Measurements from ENCODE around the gene CCDC6.
"Not testable (repeated sequence)": the region's sequence is repeated elsewhere in the genome, so short reads cannot be mapped to it uniquely, and the experiment has no call there.

Gene CCDC6

GRCh38 chr10:59906417-59907202, at the start of gene CCDC6:
Gene CCDC6 (minus strand): TSS chr10:59906556. CDS start chr10:59906424, 132 bp downstream.
- DNase-seq (ENCODE audit: low spot score): peak; percentile 94

DNA sequence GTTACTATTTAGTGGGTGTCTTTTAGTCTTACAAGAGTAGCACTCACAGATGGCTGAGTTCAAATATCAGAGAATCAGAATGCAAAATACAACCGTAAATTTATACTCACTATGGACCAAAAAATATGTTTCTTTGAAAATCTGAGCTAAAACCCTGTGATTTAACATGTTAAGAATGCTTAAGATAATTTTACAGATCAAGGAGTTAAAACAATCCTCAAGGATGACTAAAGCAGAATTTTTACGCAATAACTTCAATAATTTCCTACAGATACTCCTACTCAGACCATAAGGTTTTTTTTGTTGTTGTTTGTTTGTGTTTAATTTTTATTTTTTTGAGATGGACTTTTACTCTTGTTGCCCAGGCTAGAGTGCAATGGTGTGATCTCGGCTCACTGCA, 47.9 kb upstream of the CCDC6 start:
- DNase-seq (ENCODE audit: low spot score): no peak

DNA sequence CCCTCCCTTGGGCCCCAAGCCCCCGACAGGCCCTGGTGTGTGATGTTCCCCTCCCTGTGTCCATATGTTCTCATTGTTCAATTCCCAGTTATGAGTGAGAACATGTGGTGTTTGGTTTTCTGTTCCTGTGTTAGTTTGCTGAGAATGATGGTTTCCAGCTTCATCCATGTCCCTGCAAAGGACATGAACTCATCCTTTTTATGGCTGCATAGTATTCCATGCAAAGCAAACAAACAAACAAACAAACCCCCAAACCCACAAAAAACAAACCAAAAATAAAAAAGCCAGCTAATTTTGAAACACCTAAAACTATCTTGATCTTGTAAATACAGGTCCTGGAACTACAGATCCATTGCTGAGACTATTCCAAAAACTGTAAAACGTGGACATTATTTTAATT, 47.4 kb upstream of the CCDC6 start:
- not testable (repeated sequence) for DNase-seq (ENCODE audit: low spot score)

- DNase-seq (ENCODE audit: low spot score): no peak
Measured at GRCh38 chr10:59950105-59950504, 43.7 kb upstream of the CCDC6 start.

GRCh38 chr10:59949608-59950007, 43.3 kb upstream of the CCDC6 start:
- DNase-seq (ENCODE audit: low spot score): no peak

DNA sequence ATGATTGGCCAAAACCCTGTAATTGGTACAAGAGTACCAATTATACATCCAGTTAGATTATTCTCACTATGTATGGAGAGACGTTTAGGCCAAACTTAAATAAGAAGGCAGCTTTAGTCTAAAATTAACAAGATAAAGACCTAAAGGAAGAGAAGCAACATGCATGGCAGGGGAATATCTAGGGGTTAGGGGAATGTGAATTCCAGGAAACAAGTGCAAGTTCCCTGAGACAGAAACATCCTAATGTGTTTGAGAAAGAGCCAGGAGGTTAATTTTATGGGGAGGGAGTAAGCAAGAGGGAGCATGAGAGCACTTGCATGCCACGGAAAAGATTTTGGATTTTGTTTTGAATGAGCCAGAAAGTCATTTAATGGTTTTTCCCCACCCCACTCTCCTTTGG, 39.6 kb upstream of the CCDC6 start:
- DNase-seq (ENCODE audit: low spot score): no peak

DNA sequence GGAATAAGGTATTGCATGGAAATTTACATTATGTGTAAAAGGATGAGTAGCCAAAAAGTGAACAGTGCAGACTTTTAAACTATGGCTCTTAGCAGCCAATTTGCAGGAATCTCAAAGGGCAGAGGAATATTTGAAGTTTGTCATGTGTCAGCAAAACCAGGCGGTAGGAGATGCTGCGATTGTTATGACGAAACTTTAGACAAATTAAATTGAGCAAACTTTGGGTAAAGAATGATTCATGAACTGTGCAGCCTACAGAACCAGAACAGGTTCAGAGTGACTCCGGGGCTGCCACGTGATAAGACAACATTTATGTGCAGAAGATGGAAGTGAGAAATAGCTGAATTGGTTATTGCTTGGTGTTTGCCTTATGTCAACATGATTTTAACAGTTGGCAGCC, 39.2 kb upstream of the CCDC6 start:
- no peak for DNase-seq (ENCODE audit: low spot score)

- no peak for DNase-seq (ENCODE audit: low spot score)
Measured at GRCh38 chr10:59944339-59944935, 38.1 kb upstream of the CCDC6 start.

DNA sequence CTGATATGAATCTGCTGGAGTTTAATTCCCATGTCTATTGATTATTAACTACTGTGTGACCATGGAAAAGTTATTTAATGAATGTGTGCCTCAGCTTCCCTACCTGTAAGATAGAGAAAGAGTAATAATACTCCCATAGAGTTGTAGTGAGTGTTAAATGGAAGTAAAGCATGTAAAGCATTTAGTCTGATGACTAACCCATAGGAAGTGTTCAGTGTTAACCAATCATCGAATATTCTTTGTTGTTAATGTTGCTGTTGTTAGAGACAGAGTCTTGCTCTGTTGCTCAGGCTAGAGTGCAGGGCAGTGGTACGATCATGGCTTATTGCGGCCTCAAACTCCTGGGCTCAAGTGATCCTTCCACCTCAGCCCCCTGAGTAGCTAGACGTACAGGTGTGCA, 36.2 kb upstream of the CCDC6 start:
- no peak for DNase-seq (ENCODE audit: low spot score)

GRCh38 chr10:59937720-59938119, 31.4 kb upstream of the CCDC6 start:
- no peak for DNase-seq (ENCODE audit: low spot score)

- no peak for DNase-seq (ENCODE audit: low spot score)
Measured at GRCh38 chr10:59934701-59935100, 28.3 kb upstream of the CCDC6 start.

GRCh38 chr10:59930788-59931521, 24.6 kb upstream of the CCDC6 start:
- not testable (repeated sequence) for DNase-seq (ENCODE audit: low spot score)

DNA sequence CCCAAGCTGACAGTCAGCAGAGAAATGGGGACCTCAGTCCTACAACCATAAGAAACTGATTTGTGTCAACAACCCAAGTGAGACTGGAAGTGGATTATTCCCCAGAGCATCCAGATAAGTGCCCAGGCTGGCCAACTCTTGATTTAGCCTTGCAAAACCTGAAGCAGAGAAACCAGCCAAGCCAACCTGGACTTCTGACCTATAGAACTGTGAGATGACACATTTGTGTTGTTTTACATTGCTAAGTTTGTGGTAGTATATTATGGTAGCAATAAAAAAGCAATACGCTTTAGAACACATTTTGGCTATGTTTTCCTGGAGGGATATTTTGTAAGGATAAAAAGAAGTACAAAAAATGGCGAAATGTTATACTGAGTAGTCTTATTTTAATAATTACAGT, 19.7 kb upstream of the CCDC6 start:
- no peak for DNase-seq (ENCODE audit: low spot score)

GRCh38 chr10:59922907-59923306, 16.6 kb upstream of the CCDC6 start:
- no peak for DNase-seq (ENCODE audit: low spot score)

GRCh38 chr10:59917922-59918321, 11.6 kb upstream of the CCDC6 start:
- DNase-seq (ENCODE audit: low spot score): no peak

- no peak for DNase-seq (ENCODE audit: low spot score)
Measured at GRCh38 chr10:59913547-59914237, 7.3 kb upstream of the CCDC6 start.

DNA sequence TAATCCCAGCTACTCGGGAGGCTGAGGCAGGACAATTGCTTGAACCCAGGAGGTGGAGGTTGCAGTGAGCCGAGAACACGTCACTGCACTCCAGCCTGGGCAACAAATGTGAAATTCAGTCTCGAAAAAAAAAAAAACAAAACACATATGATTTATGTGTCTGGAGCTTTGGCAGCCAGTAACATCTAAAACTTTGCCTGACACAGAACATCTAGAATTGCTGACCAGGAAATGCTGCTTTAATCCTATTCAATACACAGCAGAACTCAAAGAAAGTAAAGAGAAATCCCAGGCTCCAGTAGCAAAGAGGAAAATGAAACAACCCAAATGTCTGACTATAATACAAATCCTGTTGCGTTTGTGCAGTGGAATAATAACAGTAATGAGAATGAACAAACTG, 4.5 kb upstream of the CCDC6 start:
- DNase-seq (ENCODE audit: low spot score): no peak

- DNase-seq (ENCODE audit: low spot score): no peak
Measured at GRCh38 chr10:59909815-59910214, 3.5 kb upstream of the CCDC6 start.

DNA sequence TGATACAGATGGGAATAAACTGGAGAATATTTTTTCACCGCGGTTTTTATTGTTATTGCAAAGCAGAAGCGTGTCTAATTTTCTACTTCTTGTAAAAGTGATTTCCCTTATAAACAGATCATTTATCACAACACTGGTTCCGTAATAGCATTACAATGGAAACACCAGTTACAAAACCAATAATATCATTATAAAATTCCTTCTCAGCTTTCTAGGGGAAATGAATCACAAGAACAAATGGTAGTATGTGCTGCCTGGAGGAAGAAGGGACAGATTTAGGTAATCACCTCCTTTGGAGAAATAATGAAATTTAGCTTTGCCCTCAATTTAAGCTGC, 2.4 kb upstream of the CCDC6 start:
- no peak for DNase-seq (ENCODE audit: low spot score)

- DNase-seq (ENCODE audit: low spot score): peak; percentile 25
Measured at GRCh38 chr10:59907918-59908807, 1.8 kb upstream of the CCDC6 start.

DNA sequence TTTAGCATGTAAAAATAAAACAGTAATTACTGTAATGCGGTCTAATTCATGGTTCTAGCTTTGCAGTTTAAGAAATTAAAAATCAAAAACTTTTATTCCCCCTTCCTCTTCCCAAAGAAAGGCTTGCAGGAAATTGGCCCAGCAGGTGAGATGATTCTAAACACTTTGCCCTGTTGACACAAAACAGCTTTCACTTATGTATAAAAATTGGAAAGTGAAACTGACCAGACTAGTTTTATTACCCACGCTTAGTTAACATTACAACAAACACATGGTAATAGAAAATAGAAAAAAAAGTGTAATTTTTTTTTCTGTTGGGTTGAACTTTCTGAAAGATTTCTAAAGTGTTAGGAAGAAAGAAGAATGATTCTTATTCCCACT, 1.2 kb upstream of the CCDC6 start:
- DNase-seq (ENCODE audit: low spot score): no peak
